ENCODE results near the gene ERN1.

Gene ERN1

DNA sequence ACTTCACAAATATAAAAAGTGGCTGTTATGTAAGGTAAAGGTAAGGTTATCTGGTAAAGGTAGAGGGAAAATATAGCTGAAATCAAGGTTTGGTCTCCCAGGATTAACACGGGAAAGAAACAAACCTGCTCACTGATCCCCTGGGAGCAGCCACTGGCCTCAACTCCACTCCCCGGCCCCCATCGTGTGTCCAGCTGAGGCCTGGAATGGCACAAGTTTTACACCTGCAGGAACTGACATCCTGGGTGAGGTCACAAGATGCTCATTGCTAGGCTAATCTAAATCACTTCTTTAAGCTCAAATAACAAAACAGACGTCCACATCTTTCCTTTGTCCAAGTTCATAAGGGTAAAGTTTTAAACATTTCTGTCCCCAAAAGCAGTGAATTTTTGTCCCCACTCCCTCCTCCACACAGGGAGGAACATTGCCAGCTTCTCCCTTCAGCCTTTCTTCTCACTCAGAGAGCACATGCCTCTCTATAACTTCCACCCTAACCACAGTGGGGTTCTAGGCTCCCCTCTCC is 46.3 kb downstream of the ERN1 start:
- DNase-seq (ENCODE audit: low read depth), result no peak

DNA sequence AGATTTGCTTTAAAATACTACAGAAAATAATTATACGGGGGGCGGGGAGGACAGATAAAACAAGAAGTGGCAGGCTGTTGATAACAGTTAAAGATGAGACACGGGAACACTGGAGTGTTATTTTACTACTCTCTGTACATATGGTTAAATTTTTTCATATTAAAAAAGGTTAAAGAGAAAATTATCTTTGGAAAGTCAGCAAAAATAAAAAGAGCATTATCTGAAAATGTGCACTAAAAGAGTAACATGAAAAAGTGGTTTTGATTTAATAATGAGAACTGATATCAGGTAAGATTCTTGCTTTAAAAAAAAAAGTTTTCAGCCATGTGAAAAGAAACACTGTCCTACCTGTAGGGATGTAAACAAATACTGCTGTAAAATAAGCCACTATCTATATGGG is 46.9 kb downstream of the ERN1 start:
- DNase-seq (ENCODE audit: low read depth), result no peak

DNA sequence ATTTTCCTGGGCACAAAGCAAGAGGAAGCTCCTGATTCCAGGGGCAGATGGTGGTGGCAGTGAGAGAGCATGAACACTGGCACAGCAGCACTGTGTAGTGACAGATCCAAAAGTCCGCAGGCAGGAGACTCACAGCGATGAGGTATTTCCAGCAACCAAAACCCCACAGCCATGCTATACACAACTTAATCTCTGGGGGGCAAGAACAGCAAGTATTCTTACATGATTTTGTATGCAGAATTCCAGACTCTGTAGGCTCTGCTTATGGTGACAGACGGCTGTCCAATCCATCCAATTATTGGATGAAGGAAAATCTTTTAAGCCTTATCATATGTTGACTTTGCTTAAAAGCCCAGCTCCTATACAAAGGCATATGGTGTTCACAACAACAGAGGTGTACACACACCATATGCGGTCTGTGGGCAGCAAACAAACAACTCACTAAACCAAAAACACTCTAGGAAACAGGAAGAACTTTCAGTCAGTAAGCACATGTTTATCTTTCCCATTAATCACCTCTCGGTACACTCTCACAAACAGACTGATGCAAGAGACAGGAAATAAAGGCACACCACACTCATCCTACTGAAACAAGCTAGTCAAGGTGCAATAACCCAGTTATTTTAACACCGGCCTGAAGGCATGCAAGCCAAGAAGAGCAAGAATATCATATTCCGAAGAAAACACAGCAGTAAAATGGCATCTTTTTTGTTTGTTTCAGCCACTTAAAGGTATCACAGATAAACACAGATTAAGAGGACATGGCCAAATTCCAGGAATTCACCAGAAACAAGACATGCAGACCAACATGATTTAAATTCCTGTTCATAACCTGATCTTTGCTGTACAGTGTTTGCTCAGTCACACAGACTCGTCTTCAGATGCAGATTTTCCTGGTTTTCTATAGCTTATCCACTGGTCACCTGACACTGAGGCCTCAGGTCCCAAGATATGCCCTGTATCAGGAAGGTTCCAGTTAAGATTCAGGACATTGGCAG is 47.8 kb downstream of the ERN1 start:
- DNase-seq (ENCODE audit: low read depth), result peak; percentile 48

DNA sequence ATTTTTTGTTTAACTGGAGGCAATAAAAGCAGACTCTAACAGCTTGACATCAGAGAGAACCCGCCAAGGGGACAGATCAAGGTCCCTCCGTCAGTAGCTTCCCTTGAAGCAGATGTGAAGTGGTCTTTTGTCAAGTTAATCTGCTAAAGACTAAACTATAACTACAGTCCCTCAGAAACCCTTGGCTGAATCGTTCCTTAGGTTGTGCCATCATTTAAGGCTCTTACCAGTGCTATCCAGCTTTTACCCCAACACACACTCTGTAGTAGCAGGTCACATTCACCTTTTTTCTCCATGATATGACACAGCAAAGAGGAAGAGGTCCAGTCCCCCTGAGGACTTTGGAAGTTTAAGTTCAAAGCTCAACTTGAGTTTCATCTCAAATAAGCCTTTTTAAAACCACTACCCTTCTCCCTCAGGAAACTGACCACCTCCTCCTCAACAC is 49.7 kb downstream of the ERN1 start:
- no peak for DNase-seq (ENCODE audit: low read depth)

DNA sequence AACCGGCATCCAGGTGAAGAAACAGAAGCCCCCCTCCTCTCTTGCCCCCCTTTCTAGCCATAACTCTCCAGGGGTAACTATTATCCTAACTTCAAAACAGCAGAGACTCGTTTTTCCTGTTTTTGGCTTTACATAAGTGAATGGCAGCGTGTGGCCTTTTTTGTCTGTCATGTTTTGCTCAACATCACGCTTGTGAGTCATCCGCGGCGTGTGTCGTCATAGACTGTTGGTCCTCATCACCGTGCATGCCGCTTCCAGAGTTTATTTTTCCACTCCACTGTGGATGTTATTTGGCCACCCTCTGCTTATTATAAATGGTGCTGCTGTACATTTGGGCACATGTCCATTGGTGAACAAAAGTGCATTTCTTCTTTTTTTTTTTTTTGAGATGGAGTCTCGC is 52.6 kb downstream of the ERN1 start:
- DNase-seq (ENCODE audit: low read depth), result no peak

DNA sequence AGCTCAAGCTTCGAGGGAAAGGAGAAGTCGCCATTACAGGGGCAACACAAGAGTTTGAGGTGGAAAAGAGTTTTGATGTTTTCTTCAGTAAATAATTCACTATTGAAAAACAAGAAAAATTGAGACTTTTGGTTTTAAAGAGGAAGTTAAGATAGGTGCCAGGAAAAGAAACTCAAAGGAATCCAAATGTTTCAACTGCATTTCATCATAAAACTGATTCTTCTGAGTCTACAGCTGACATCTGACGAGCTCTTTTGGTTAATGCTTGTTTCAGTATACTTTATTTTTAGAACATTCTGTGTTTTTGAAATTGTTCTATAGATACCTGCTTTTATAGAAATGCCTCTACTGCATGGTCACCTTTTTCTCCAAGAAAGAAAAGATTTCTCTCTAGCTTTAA is 54.0 kb downstream of the ERN1 start:
- no peak for DNase-seq (ENCODE audit: low read depth)

DNA sequence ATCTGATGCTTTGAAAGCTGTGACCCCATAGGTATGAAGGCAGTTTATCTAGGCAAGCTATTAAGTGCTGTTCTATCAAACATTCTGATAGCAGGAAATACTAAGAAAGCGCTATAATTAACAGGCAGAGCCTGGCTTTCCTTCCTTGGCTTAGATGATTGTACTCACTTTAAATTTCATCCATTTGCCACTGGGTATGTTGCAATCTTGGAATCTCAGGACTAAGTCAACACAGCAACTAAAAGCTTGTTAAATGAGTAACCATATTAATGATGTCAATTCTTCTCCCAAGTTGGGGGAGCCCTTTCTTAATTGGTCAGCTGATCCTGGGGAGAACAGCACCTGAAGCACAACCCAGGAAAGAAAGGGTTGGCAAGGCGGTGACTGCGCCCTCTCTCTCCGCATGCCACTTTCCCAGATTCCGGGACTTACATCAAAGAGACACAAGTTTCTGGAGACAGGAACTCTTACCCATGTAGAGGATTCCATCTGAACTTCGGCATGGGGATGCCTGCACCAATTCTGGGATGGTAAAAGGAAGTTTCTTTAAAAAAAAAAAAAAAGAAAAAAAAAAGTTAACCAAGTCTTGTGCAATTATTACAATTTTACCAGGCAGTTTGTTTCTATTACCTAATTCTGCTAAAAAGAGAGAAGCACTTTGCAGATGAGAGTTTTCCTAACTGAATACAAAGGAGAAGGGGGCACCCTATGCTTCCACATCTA is 55.1 kb downstream of the ERN1 start:
- DNase-seq (ENCODE audit: low read depth), result no peak

DNA sequence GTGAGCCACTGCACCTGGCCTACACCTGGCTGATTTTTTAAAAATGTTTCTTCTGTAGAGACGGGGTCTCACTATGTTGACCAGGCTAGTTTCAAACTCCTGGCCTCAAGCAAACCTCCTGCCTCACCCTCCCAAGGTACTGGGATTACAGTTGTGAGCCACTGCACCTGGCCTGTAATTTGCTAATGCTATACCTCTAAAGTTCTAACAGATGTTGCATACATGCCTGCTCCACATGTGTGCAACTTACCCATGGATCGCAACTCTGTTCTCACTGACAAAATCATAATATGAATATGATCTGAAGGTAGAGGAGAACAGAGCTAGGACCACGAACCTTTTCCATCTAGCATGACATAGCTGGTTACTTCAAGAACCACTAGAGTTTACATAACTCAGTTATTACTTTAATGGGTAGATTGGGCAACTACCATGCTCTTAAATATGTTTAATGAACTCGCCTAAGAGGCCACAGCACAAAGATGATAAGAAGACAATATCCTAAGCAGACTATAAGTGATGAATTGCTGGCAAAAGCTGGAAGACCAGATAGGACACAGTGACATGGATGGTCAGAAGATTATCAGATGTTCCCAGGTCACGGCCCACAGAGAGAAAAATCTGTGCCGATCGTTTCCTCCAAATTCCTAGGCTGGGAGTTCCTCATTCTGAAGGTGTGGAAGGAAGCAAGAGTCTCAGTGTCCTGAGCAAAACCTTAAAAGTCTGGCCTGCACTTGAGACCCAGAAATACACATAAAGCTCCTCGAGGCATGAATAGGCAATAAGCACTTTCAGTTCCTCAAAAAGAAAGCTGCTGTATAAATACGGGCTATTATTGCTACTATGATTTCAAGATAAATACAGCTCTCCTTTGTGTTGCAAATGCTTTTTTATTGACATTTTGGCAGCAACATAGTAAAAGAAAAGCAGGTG is 55.9 kb downstream of the ERN1 start:
- DNase-seq (ENCODE audit: low read depth), result no peak

DNA sequence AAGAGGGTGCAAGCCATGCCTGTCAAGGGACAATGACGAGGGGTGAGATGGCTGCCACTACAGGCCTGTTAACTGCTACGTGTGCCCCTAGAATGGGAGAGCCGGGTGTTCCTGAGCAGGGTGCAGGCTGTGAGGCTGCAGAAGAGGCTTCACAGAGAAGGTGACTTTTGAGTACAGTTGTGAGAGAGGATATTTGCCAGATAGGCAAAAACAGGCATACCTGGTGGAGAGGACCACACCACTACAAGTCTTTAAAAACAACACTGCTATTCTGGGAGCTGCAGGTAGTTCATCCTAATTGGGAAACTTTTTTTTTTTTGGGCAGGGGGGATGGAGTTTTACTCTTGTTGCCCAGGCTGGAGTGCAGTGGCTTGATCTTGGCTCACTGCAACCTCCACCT is 58.8 kb downstream of the ERN1 start:
- DNase-seq (ENCODE audit: low read depth), result no peak

DNA sequence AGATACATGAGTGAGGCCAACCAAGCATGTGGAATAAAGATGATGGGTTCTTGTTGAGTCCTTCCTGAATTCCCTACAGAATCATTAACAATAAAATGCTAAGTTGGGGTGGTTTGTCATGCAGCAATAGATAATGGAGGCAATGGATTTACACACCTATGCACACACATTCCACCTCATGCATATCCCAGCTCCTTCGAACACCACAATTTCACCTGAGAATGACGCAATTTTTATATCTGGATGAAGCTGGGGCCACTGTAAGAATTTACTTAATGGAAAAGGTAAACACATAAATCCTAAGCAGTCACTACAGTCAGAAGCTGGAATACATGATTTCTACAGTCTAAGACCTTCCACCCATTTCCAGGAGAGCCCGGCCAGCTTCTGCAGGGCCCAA is 59.7 kb downstream of the ERN1 start:
- no peak for DNase-seq (ENCODE audit: low read depth)

DNA sequence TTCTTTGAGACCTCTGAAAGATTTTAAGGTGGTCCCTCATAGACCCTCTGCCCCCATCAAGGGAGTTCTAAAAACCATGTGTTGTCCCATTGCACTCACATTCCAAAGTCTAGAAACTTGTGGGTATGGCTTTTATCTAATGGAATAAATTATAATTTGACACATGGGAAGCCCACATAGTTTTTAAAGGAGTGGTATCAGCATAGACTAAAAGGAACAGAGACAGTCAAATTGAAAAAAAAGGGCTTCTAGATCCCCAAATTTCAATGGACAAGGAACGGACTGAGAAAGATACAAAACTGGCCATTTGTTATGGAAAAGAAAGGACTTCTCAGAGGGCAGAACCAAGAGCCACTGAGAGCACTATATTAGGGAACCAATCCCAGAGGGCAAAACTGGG is 60.8 kb downstream of the ERN1 start:
- no peak for DNase-seq (ENCODE audit: low read depth)

DNA sequence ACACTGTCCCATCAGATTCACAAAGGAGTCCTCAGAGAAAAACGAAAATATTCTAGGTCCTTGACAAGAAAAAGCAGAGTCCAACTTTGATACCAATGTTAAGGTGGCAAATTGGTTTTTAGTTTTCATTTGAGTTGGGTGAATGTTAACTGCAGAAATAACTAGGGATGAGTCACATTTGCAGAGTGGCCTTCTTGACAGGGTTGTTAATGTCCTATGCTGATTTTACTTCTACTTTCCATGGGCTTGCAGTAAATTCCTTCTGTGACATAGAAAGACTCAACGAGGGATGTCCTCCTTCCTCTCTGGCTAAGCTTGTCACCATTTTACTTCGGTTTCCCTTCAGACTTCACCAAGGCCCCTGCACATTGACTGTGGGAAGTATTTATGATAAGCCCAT is 62.3 kb downstream of the ERN1 start:
- DNase-seq (ENCODE audit: low read depth), result no peak

DNA sequence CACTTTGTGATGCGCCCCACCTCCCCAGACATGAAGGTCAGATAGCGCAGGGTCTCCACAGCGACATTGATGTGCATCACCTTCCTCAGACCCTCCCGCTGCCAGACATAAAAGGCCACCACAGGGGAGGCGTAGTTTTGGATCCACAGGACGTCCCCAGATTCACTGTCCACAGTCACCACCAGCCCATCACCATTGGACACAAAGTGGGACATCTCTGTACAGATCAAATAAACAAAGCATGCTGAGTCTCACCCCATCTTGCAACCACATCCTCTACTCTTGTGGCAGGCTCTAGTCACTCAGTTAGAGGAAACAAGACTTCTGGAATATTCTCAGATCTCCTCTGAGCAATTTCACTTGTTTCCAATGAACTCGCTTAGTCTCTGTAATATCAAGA is 63.2 kb downstream of the ERN1 start:
- DNase-seq (ENCODE audit: low read depth), result peak; percentile 37

DNA sequence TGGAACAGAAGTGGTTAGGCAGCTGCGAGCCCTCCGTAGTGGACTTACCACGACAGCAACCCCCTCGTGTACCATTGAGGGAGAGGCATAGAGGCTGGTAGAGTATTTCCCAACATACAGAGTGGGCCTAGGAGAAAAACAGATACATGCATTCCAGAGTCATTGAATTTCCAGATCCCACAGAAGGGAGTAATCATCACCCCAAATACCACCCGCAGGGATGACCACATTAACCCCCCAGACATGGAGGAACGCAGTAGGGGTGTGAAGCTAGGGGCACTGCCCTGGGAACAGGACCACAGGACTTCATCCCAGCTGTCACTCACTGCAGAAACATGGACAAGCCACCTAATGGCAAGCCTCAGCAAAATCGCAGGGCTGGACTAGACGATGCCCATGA is 64.8 kb downstream of the ERN1 start:
- DNase-seq (ENCODE audit: low read depth), result no peak

DNA sequence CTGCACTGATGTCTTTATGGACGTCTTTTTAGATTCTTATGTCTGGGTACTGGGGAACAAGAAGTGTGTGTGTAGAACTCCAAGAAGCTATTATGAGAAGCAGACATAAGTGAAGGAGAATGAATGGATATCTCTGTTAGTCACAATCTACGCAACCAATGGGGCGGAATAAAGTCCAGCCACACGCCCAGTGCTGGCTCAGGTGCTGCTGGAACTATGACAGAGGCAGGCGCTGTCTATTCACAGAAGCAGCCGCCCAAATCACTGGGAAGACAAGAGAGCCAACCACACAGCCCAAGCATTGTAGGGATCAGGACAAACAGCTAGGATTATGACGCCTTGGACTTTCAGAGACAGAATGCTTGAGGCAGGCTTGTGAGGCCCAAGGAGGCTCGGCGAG is 65.6 kb downstream of the ERN1 start:
- DNase-seq (ENCODE audit: low read depth), result no peak

DNA sequence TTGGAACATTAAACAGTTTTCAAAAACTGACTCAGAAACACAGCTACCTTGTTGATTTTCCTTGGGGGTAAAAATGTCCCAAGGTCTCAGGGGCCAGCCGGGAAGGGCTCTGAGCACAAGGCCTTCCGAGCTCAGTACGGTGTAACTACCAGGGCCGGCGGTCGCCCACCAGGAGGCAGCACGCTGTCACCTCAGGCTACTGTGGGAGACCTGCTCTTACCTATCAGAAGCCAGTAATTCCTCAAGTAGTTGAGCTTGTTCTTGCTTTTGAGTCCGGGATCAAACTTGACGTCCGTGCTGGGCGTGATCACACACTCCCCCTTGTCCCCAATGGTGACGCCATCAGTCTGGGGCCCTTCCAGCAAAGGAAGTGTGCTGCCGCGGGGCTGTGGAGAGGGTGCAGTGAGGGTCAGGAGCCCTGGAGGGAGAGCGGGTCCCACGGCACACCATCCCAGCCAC is 66.1 kb downstream of the ERN1 start:
- DNase-seq (ENCODE audit: low read depth), result no peak

DNA sequence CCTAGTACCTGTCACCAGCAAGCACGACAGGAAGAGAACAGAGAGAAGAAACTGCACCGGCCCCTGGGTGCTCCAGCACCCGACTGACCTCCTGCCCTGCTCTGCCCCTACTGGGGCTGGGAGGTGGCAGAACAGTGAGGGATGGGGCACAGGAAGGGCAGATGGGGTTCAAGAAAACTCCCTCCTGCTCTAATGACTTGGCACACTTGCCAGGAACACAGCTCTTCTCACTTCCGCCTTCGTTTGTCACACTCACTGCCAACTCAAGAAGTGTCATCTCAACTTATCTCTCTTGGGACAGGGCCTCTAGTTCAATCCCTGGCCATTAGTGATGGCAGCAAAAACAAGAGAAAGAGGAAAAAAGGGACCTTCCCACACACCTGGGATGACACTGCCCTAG is 66.9 kb downstream of the ERN1 start:
- no peak for DNase-seq (ENCODE audit: low read depth)

DNA sequence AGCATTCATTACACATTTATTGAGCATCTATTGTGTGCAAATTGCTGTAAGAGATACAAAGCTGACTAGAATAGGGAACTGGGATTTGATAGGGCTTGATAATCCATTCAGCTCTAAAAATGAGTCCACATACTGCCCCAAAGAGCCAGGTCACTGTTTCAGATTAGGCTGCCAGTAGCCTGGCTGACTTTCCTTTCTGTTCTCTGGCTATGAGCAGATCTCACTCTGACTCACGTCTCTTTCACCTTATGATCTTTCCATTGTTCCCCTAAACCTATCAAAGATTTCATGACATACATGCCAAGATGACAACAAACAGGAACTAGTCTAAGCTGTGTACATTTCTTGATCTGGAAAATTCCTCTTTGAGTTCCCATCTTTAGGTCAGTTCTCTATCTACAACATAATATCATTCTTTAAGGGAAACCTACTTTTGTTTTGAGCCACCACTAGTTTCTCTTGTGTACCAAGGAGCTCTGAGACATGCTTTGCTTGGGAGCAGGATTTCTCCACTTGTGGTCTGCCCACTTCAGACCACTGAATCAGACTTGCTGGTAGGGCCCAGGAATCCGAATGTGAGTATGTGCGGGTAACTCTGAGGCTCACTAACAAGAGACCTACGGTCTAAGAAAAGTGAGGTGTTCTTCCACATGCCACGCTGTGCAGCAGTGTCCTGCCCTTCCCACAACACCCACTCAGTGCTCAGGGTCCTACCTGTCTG is 68.6 kb downstream of the ERN1 start:
- DNase-seq (ENCODE audit: low read depth), result no peak

DNA sequence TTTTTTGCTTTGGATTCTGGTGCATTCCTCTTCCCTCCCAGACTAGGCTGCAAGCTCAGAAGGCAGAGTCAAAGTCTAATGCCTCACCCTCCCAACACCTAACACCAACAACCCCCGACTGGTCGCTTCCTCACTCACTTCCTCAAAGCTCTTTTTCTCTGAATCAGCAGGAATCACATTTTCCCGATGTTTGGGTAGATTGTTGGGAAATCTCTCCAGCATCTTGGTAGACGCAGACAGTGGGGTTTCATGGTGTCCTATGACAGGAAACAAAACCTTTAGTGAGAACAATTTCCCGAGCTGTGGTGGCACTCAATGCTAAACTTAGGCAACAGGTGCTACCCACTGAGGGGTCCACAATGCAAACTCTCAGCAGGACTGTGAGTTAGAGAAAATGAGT is 69.6 kb downstream of the ERN1 start:
- DNase-seq (ENCODE audit: low read depth), result no peak

DNA sequence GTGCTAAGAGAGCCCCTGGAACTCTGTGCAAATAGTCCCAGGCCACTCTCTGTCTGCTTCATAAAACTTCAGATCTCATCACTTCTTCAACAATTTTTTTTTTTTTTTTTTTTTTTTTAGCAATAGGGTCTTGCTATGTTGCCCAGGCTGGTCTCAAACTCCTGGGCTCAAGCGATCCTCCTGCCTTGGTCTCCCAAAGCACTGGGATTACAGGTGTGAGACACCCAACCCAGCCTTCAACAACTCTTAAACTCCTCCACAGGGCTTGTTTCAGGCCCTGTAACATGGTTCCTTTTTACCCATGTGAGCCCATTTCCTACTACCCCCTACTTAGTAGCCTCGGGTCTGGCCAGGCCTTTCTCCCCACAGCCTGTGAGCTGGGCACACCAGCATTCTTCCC is 70.2 kb downstream of the ERN1 start:
- DNase-seq (ENCODE audit: low read depth), result no peak

DNA sequence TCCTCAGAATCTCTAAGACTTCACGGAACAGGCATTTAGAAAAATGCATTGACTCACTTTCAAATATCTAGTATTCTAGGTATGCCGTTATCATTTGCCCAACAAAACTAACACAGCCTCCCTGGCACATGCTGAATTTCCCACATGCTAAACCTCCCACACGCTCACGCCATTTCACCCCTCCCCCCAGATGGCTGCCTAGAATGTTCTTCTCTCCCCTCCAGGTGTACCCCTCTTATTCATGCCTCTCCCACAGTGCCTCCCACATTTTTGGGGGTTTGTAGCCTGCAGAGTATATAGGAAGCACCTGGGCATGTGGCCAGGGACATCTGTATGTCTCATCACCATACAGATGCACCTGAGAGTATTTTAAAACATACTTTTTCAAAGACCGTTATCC is 71.3 kb downstream of the ERN1 start:
- no peak for DNase-seq (ENCODE audit: low read depth)
